SK-N-SH treated with all-trans-retinoic acid at 6 μM for 48 hours (cell line): Measurements from ENCODE around the gene SLC34A3.

Experiments
- BACH2 ChIP-seq: fragments of 250-450 bp; sonication (Bioruptor Pico); IDR thresholded peaks from 2 replicates; pipeline ENCODE4 v1.9.0; 2021; ENCODE audit warnings: mild to moderate bottlenecking, borderline replicate concordance
- CSDC2 ChIP-seq: fragments of 250-450 bp; sonication (Bioruptor Pico); IDR thresholded peaks from 2 replicates; pipeline ENCODE4 v1.5.0; 2020; ENCODE audit warnings: mild to moderate bottlenecking, moderate library complexity
- ESRRG ChIP-seq: fragments of 250-450 bp; sonication (Bioruptor Pico); IDR thresholded peaks from 2 replicates; pipeline ENCODE4 v1.6.1; 2021; ENCODE audit warnings: mild to moderate bottlenecking
- ISL1 ChIP-seq: fragments of 250-450 bp; sonication (Bioruptor Pico); IDR thresholded peaks from 2 replicates; pipeline ENCODE4 v2.1.2; 2022; ENCODE audit warnings: mild to moderate bottlenecking, moderate library complexity
- RARB ChIP-seq: fragments of 250-450 bp; sonication (Bioruptor Pico); IDR thresholded peaks from 2 replicates; pipeline ENCODE4 v1.8.0; 2021; ENCODE audit warnings: mild to moderate bottlenecking, moderate library complexity
- SNAI2 ChIP-seq: fragments of 250-450 bp; sonication (Bioruptor Pico); IDR thresholded peaks from 2 replicates; pipeline ENCODE4 v1.5.0; 2020; ENCODE audit warnings: mild to moderate bottlenecking, moderate library complexity
- ZC3H10 ChIP-seq: fragments of 250-450 bp; sonication (Bioruptor Pico); IDR thresholded peaks from 2 replicates; pipeline ENCODE4 v1.5.1; 2021; ENCODE audit warnings: mild to moderate bottlenecking, moderate library complexity
- ZFP3 ChIP-seq: fragments of 250-450 bp; sonication (Bioruptor Pico); IDR thresholded peaks from 2 replicates; pipeline ENCODE4 v1.5.0; 2020; ENCODE audit warnings: mild to moderate bottlenecking, moderate library complexity
- ZFP30 ChIP-seq: fragments of 450-650 bp; formaldehyde crosslinking; IDR thresholded peaks from 2 replicates; pipeline ENCODE4 v1.5.0; 2022; ENCODE audit warnings: mild to moderate bottlenecking, moderate library complexity
- TF ChIP-seq, protein P1 (sequence below): fragments of 250-450 bp; sonication (Bioruptor Pico); IDR thresholded peaks from 2 replicates; pipeline ENCODE4 v1.5.1; 2020; ENCODE audit warnings: low read depth, mild to moderate bottlenecking, moderate library complexity
- TF ChIP-seq, protein P2 (sequence below): fragments of 250-450 bp; sonication (Bioruptor Pico); IDR thresholded peaks from 2 replicates; pipeline ENCODE4 v1.8.0; 2020; ENCODE audit warnings: mild to moderate bottlenecking, moderate library complexity, borderline replicate concordance
- TF ChIP-seq, protein P3 (sequence below): fragments of 250-450 bp; sonication (Bioruptor Pico); IDR thresholded peaks from 2 replicates; pipeline ENCODE4 v1.5.1; 2021; ENCODE audit warnings: mild to moderate bottlenecking, moderate library complexity

DNA sequence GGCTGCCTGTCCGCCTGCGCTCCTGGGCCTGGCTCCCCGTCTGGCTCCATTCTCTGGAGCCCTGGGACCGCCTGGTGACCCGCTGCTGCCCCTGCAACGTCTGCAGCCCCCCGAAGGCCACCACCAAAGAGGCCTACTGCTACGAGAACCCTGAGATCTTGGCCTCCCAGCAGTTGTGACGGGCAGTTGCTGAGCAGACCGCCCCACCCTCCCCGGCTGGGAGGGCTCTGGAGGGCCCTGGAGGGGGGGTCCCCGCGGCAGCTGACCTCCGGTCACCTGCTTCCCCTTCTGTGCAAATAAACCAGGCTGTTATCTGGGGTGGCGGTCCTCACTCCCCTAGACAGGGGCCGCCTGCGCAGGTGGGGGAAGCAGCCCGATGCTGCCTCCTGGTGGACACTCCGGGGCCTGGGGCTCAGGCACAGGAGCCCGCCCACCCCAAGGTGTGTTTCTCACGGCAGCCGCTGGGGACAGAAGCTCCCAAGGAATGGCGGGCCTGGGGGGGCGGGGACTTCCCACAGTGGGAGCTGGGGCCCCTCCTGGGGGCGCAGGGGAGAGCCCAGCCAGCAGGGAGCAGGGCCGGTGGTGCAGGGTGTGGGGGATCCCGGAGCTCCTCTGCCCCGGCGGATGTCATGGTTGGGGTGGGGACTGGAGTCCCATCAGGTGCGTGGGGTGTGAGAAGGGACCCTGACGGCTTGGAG lies 5.7 kb downstream of the SLC34A3 start:
- no peak for TF ChIP-seq SNAI2 (CRISPR knock-in tag)
- TF ChIP-seq, protein P1, sequence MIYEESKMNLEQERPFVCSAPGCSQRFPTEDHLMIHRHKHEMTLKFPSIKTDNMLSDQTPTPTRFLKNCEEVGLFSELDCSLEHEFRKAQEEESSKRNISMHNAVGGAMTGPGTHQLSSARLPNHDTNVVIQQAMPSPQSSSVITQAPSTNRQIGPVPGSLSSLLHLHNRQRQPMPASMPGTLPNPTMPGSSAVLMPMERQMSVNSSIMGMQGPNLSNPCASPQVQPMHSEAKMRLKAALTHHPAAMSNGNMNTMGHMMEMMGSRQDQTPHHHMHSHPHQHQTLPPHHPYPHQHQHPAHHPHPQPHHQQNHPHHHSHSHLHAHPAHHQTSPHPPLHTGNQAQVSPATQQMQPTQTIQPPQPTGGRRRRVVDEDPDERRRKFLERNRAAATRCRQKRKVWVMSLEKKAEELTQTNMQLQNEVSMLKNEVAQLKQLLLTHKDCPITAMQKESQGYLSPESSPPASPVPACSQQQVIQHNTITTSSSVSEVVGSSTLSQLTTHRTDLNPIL (CRISPR knock-in tag) = no peak
- TF ChIP-seq, protein P2, sequence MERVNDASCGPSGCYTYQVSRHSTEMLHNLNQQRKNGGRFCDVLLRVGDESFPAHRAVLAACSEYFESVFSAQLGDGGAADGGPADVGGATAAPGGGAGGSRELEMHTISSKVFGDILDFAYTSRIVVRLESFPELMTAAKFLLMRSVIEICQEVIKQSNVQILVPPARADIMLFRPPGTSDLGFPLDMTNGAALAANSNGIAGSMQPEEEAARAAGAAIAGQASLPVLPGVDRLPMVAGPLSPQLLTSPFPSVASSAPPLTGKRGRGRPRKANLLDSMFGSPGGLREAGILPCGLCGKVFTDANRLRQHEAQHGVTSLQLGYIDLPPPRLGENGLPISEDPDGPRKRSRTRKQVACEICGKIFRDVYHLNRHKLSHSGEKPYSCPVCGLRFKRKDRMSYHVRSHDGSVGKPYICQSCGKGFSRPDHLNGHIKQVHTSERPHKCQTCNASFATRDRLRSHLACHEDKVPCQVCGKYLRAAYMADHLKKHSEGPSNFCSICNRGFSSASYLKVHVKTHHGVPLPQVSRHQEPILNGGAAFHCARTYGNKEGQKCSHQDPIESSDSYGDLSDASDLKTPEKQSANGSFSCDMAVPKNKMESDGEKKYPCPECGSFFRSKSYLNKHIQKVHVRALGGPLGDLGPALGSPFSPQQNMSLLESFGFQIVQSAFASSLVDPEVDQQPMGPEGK (CRISPR knock-in tag) = peak; percentile 42; the same call in 1 of the 2 replicates
- no peak for TF ChIP-seq ESRRG
- no peak for TF ChIP-seq ZFP30 (CRISPR knock-in tag)
- no peak for TF ChIP-seq BACH2 (CRISPR knock-in tag)
- no peak for TF ChIP-seq RARB
- no peak for TF ChIP-seq CSDC2 (CRISPR knock-in tag)
- TF ChIP-seq, protein P3, sequence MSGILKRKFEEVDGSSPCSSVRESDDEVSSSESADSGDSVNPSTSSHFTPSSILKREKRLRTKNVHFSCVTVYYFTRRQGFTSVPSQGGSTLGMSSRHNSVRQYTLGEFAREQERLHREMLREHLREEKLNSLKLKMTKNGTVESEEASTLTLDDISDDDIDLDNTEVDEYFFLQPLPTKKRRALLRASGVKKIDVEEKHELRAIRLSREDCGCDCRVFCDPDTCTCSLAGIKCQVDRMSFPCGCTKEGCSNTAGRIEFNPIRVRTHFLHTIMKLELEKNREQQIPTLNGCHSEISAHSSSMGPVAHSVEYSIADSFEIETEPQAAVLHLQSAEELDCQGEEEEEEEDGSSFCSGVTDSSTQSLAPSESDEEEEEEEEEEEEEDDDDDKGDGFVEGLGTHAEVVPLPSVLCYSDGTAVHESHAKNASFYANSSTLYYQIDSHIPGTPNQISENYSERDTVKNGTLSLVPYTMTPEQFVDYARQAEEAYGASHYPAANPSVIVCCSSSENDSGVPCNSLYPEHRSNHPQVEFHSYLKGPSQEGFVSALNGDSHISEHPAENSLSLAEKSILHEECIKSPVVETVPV (CRISPR knock-in tag) = no peak
- TF ChIP-seq ZC3H10 = no peak
- TF ChIP-seq ZFP3 (CRISPR knock-in tag) = no peak
- TF ChIP-seq ISL1 = no peak
